Ammon's horn (tissue), 1 donor: ENCODE measurements around the gene DENND1A.
"Not testable (repeated sequence)": the region's sequence is repeated elsewhere in the genome, so short reads cannot be mapped to it uniquely, and the experiment has no call there.

Experiments
- DNase-seq: peaks from one replicate; pipeline ENCODE4 v3.0.0-alpha.2; 2016; ENCODE audit warnings: low spot score

Gene DENND1A

GRCh38 chr9:123771690-123772089 is 158.2 kb downstream of the DENND1A start:
- no peak for DNase-seq

DNA sequence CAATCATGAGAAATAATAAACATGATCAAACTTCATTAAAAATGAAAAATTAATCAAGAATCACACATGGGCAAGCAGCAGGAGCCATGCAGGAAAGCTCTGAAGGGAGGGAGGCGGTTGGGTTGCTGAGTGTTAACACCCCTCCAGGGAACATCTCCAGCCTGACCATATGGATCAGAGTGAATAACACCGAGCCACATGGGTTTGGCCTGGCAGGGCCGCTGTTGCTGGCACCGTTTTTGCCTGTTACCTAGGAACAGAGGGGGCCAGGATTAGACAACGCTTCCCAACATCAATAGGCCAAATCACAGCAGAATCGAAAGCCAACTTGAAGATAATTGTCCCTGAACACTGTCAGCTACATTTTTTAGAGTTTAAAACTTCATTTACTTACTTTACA is 160.2 kb downstream of the DENND1A start:
- peak; percentile 69 for DNase-seq

DNA sequence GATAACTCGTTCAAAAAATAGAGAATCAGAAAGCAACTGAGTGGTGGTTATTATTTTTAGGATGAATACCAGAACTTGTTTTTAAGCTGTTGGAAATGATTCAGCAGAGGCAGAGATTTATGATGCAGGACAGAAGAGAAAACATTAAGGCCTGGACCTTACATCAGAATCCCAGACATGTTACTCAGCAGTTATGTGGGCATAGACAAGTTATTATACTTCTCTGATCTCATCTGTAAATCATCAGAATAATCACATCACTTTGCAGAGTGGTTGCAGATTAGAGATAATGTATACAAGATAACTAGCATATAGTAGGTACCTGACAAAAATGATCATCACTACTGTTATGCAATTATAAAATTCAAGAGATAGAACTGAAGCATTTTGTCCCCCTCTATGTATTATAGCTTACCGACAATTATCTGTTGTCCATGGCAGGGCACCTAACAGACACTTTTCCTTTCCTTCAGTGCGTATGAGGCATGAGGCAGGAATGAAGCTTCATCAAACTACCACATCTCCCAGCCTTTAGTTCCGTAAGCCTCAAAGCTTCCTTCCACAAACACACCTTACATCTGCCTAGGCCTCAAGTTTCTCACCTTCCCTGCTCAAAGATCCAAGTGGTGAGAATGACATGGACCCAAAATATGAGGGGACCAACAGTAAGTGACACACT is 165.9 kb downstream of the DENND1A start:
- DNase-seq: no peak

- no peak for DNase-seq
Measured at GRCh38 chr9:123761905-123762605, 167.9 kb downstream of the DENND1A start.

DNA sequence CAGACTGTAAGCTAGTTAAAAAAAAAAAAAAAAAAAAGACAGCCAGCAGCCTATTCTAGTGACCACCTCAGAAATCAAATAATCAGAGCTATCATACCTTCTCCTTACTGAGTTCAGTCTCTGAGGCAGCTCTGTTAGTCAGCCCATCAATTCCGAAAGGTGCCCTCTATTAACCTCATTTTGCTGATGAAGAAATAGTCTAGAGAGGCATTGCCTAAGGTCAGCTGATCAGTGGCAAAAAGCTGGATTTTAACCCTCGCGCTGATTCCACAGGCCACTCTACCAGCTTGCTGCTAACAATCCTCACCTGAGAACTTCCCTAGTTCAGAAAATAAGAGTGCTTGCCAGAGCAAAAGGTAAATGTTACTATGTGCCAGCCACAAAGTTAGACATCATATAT is 172.0 kb downstream of the DENND1A start:
- DNase-seq: no peak

- no peak for DNase-seq
Measured at GRCh38 chr9:123757547-123757946, 172.4 kb downstream of the DENND1A start.

- DNase-seq: no peak
Measured at GRCh38 chr9:123756484-123757106, 173.3 kb downstream of the DENND1A start.

- DNase-seq: no peak
Measured at GRCh38 chr9:123753669-123754258, 176.2 kb downstream of the DENND1A start.

- no peak for DNase-seq
Measured at GRCh38 chr9:123753016-123753415, 176.9 kb downstream of the DENND1A start.

DNA sequence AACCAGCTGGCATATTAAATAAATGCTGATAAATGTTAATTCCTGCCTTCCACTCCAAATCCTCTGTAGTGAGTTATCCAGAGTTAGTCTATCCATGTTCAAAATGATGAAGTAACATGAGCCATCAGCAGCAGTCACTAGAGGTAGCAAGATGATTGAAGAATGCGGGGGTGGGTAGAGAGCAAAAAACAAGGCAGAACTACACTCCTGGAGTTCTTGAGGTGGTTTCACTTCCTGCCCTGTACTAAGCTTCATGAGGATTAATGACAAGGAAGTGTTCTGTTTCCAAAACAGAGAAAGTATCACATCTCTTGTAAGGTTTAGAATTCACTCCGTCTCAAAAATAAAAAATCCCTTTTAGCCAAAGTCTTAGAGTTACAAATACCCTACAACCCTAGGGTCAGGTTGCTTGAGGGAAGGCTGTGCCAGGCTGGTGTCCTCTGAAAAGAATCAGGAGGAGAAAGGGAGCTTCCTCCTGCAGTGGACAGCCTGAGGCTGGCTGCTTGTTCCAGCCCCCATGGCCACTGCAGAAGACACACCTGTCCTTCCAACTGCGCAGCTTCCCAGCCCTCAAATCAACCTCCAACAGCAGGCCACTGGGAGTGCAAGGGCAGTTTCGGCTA is 180.2 kb downstream of the DENND1A start:
- DNase-seq: peak; percentile 48

DNA sequence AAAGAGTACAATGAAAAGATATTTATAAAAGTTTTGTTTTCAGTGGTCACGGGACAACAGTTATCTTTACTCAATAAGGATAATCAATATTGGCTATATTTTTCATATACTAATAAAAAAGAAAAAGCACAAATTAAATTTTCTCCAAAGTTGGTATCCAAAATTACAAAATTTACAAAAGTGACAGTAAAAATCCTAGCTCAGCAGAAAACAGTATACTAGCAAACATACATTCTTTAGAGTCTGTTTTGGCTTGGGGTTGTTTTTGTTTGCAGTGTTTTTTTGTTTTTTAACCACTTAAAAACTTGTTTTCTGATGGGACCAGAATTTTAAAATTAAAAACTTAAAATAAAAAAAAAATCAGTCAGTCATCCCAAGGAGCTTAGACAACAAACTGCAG is 183.2 kb downstream of the DENND1A start:
- DNase-seq: no peak

DNA sequence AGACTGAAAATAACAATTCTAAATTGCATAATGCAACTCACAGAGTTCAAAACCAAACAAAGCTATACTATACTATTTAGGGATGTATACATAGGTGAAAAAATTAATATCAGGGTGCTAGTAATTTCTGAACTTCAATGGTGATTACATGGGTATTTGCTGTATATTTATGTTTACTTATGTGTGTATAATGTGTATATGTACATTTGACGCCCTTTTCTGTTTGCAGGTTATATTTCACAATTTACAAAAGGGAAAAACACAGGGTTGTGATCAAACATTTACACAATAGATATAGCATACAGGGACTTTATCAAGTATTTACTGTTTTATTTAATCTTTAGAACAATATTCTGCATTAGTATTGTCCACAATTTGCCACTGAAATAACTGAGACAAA is 184.0 kb downstream of the DENND1A start:
- DNase-seq: no peak

GRCh38 chr9:123745451-123745850 is 184.5 kb downstream of the DENND1A start:
- DNase-seq: no peak

GRCh38 chr9:123743737-123744136 is 186.2 kb downstream of the DENND1A start:
- DNase-seq: no peak

DNA sequence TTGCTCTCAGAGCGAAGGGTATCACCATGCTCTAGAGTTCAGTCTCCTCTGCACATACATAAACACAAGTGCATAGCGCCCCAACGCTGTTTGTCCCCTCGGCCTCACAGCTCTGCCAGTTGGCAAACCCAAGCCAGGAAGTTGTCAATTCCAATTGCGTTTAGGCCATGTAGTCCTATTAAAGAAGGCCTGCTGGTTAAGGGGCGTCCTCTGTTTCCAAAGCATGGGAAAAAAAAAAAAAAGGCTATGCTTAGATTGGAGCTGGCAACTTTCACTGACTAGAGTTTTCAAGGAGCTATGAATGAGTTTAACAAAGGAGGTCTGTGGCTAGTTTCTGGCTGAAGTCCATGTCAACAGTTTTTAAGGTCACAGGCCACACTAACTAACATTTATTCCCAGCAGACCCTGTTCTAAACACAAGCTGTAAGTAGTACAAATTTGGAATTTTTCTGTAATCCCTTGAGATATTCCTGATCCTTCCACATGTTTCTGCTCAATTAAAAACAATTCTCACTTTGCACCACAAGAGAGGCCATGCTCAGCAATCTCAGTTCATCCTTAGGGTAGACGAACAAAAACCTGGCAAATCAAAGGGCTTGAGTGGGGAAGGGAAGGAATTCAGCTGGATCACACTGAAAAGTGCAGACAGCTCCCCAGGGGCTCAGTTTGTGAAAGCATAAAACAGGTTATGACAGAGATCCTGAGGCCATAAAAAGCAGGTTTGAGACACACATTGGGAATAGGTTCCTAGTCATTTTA is 187.7 kb downstream of the DENND1A start:
- DNase-seq: peak; percentile 82

GRCh38 chr9:123741214-123741613 is 188.7 kb downstream of the DENND1A start:
- DNase-seq: no peak

GRCh38 chr9:123739902-123740301 is 190.0 kb downstream of the DENND1A start:
- no peak for DNase-seq

DNA sequence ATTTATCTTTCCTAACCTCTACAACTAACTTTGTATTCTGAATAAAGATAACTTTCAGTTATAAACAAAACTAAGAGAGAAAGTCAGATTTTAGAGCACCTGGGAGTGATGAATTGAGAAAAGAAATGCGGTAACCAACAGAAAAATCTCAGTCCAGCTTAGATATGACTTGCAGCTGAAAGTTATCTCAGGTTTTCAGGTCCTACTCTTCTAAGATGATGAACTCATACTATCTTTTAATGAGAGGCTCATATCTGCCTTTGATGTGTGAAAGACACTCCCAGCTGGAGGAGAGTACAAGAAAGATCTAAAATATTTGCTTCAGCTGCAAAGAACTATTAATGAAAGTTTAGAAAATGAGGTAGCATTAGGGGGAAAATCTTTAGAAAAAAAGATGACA is 190.5 kb downstream of the DENND1A start:
- DNase-seq: no peak

DNA sequence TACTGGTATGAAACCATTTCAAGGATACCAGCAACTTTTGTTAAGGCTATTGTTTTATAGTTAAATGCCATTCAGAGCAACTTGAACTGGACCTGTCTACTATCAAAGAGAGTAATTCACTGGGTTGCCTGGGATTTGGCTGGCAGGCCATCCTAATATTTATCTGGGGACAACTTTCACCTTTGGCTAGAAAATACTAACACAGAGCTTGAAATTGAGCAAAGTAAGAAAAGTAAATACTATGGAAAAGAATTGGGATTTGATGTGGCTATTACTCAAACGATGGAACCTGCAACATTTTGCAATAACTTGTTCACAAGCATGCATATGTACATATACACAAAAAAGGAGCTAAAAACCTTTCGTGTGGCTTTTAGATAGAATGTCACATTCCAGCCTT is 191.3 kb downstream of the DENND1A start:
- DNase-seq: no peak

DNA sequence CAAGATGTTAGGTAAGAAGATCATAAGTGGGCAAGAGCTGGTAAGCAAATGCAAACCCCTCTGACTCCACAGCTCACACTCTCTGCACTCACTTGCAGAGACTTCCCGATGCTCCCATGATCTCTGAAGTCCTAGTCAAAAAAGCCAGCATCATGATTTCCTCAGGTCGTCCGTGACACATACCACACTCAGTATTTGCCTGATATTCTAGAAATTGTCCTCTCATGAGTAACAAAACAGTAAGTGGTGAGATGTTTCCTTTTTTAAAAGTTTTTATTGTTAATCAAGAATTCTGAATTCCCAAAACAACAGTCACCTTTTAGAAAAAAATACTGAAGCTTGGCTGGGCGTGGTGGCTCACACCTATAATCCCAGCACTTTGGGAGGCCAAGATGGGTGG is 194.6 kb downstream of the DENND1A start:
- no peak for DNase-seq

- not testable (repeated sequence) for DNase-seq
Measured at GRCh38 chr9:123728571-123728970, 201.4 kb downstream of the DENND1A start.

DNA sequence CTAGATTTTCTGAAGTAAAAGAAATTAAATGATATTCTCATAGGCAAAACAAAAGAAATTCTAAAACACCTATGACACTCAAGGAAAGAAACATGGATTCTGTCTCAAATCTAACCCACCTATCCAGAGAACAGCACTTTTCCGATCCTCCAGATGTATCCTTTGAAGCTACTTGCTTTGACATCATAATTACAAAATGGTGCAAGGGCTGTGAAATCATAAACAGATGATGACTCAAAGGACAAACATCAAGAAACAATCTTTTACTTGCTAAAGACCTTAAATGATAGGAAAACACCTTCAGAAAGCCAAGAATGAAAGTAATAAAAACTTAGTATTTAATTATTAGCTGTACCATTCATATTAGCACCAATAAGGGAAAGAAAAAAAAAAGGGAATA is 202.6 kb downstream of the DENND1A start:
- no peak for DNase-seq
